K562 (cell line): ENCODE measurements around the gene HNRNPA3. TPM values are rescaled to one million over a fixed set of nuclear protein-coding genes. Genes with fewer than 3 reads are reported as not detected.

Experiments used
- ATAC-seq: fragments of 200-7000 bp; cut with Tn5 transposase; 3 replicates; pipeline ENCODE4 v1.9.1; 2020; ENCODE audit warnings: moderate library complexity
- BruUV-seq: library from RNA; stranded (reverse); fragments of 400-500 nt; replicated peaks from 2 replicates; lab custom pipeline; 2021; lab: Mats Ljungman, UMichigan
- CTCF ChIA-PET: fragments of 300-600 bp; formaldehyde crosslinking; extraction: SDS; loops from one replicate; lab custom pipeline; 2021; ENCODE audit warnings: low intra/inter-chr PET ratio; lab: Yijun Ruan, JAX
- POLR2A ChIA-PET: fragments of 300-600, 350-650 bp; sonication (Branson Sonifier 250); formaldehyde crosslinking; extraction: SDS; loops from one replicate; lab custom pipeline; 2021; ENCODE audit warnings: antibody characterized with exemption, inconsistent platforms; lab: Yijun Ruan, JAX
- DNase-seq, 4 experiments: peaks; one replicate each; pipeline versions ENCODE4 v3.0.0 to v3.0.0-alpha.2; 2011 to 2018; ENCODE audit warnings: low spot score in 3 of 4, mixed read lengths in 3 of 4; ENCODE audit errors: extremely low read depth in 1 of 4
- FAIRE-seq: peaks from 2 replicates; lab custom pipeline; 2011; peaks lifted over from hg19 to GRCh38; lab: Jason Lieb, UNC
- H2AFZ ChIP-seq: 2 replicates; pipeline ENCODE4 v1.6.0; 2011; ENCODE audit warnings: low read depth, low read length, control low read depth, inconsistent platforms
- H3K27ac ChIP-seq: fragments of 200-600 bp; 3 replicates; pipeline ENCODE4 v1.8.0; 2011; ENCODE audit warnings: low read depth, mild to moderate bottlenecking, control low read depth, inconsistent platforms, low read length, moderate library complexity, mixed read lengths; ENCODE audit errors: extremely low read depth
- H3K27me3 ChIP-seq, 2 experiments: fragments of 300-600 bp in 1 of 2; 2 replicates in 1 of 2; 3 replicates in 1 of 2; pipeline versions ENCODE4 v1.6.0 to v1.8.0; 2011; ENCODE audit warnings: inconsistent platforms in 2 of 2, low read length in 2 of 2, mild to moderate bottlenecking in 1 of 2, mixed read lengths in 1 of 2, moderate library complexity in 1 of 2; ENCODE audit not compliant: control insufficient read depth in 2 of 2, insufficient read depth in 2 of 2
- H3K36me3 ChIP-seq: fragments of 300-600 bp; 3 replicates; pipeline ENCODE4 v1.8.0; 2011; ENCODE audit warnings: mild to moderate bottlenecking, low read length, inconsistent platforms; ENCODE audit not compliant: control insufficient read depth, insufficient read depth
- H3K4me1 ChIP-seq, 2 experiments: fragments of 200-600 bp in 1 of 2; replicated peaks in 1 of 2; 2 replicates in 1 of 2; 3 replicates in 1 of 2; pipeline versions ENCODE4 v1.5.1 to v1.8.0; 2011; ENCODE audit warnings: inconsistent platforms in 2 of 2, low read length in 2 of 2, mild to moderate bottlenecking in 1 of 2, mixed read lengths in 1 of 2, moderate library complexity in 1 of 2; ENCODE audit not compliant: control insufficient read depth in 2 of 2, insufficient read depth in 2 of 2
- H3K4me2 ChIP-seq: 2 replicates; pipeline ENCODE4 v1.6.1; 2011; ENCODE audit warnings: low read length, control low read depth, inconsistent platforms, mixed read lengths; ENCODE audit not compliant: insufficient read depth
- H3K4me3 ChIP-seq: fragments of 200-600 bp; sonication (generic), shearing (Covaris generic); 2 replicates; pipeline ENCODE4 v1.5.1; 2016; ENCODE audit warnings: control low read depth, inconsistent platforms
- H3K79me2 ChIP-seq: fragments of 200-600 bp; 3 replicates; pipeline ENCODE4 v1.8.0; 2011; ENCODE audit warnings: low read length, inconsistent platforms; ENCODE audit not compliant: control insufficient read depth, insufficient read depth
- H3K9ac ChIP-seq, 2 experiments: 2 replicates each; pipeline versions ENCODE4 v1.6.0 to v1.6.1; 2011; ENCODE audit warnings: low read depth in 2 of 2, low read length in 2 of 2, control low read depth in 1 of 2, inconsistent platforms in 1 of 2, mild to moderate bottlenecking in 1 of 2, mixed read lengths in 1 of 2; ENCODE audit not compliant: insufficient read depth in 1 of 2
- H3K9me1 ChIP-seq: one replicate; pipeline ENCODE4 v1.6.0; 2011; ENCODE audit warnings: inconsistent platforms, mild to moderate bottlenecking, low read length, moderate library complexity; ENCODE audit not compliant: control insufficient read depth, insufficient read depth
- H3K9me3 ChIP-seq: replicated peaks from 2 replicates; pipeline ENCODE4 v1.5.1; 2011; ENCODE audit warnings: low read depth, low read length, inconsistent platforms; ENCODE audit not compliant: control insufficient read depth, insufficient read depth
- H4K20me1 ChIP-seq: replicated peaks from 2 replicates; pipeline ENCODE4 v1.6.1; 2011; ENCODE audit warnings: low read length, inconsistent platforms, mixed read lengths; ENCODE audit not compliant: control insufficient read depth, insufficient read depth
- CBFA2T3 ChIP-seq: fragments of 450-650 bp; IDR thresholded peaks from 2 replicates; pipeline ENCODE4 v1.6.1; 2017
- DLX4 ChIP-seq: fragments of 250-450 bp; sonication (Bioruptor Pico); IDR thresholded peaks from 2 replicates; pipeline ENCODE4 v1.6.1; 2021; ENCODE audit warnings: mild to moderate bottlenecking
- E2F3 ChIP-seq: fragments of 250-450 bp; sonication (Bioruptor Pico); IDR thresholded peaks from 2 replicates; pipeline ENCODE4 v1.4.0; 2020; ENCODE audit warnings: mild to moderate bottlenecking
- E2F6 ChIP-seq, 2 experiments: IDR thresholded peaks; 2 replicates each; pipeline ENCODE4 v1.6.1; 2011; ENCODE audit warnings: borderline replicate concordance in 1 of 2, control low read depth in 1 of 2, low read depth in 1 of 2, low read length in 1 of 2, mild to moderate bottlenecking in 1 of 2, mixed read lengths in 1 of 2, moderate library complexity in 1 of 2; ENCODE audit not compliant: insufficient read depth in 1 of 2, insufficient read length in 1 of 2, poor library complexity in 1 of 2, severe bottlenecking in 1 of 2; ENCODE audit errors: extremely low read depth in 1 of 2
- GTF2B ChIP-seq: IDR thresholded peaks from 2 replicates; pipeline ENCODE4 v1.6.1; 2011; ENCODE audit not compliant: insufficient read length; ENCODE audit errors: extremely low read depth
- ILF3 ChIP-seq: fragments of 450-650 bp; IDR thresholded peaks from 2 replicates; pipeline ENCODE4 v1.6.1; 2018; ENCODE audit warnings: antibody characterized with exemption, mild to moderate bottlenecking, moderate library complexity, borderline replicate concordance
- KLF1 ChIP-seq: fragments of 450-650 bp; IDR thresholded peaks from 2 replicates; pipeline ENCODE4 v1.6.1; 2016; ENCODE audit warnings: missing genetic modification characterization, missing compliant biosample characterization
- MNT ChIP-seq, 2 experiments: fragments of 450-650 bp; conservative IDR thresholded peaks; 2 replicates each; pipeline ENCODE4 v1.6.1; 2017; ENCODE audit warnings: mild to moderate bottlenecking in 2 of 2, moderate library complexity in 2 of 2
- PREB ChIP-seq: sonication (generic); formaldehyde crosslinking; IDR thresholded peaks from 2 replicates; pipeline ENCODE4 v1.8.1; 2023; ENCODE audit warnings: mild to moderate bottlenecking, missing genetic modification reagents
- PTBP1 ChIP-seq: fragments of 200-400 bp; formaldehyde crosslinking; IDR thresholded peaks from 2 replicates; pipeline ENCODE4 v1.6.1; 2017; ENCODE audit warnings: low read depth, low read length
- SRF ChIP-seq, 2 experiments: fragments of 250-450, 450-650 bp in 1 of 2; sonication (Bioruptor Pico) in 1 of 2; sonication (generic) in 1 of 2; formaldehyde crosslinking; IDR thresholded peaks; 2 replicates each; pipeline versions ENCODE4 v1.5.0 to v1.5.1; 2020 to 2022; ENCODE audit warnings: mild to moderate bottlenecking in 1 of 2, missing genetic modification reagents in 1 of 2
- TEAD1 ChIP-seq, 2 experiments: fragments of 450-650 bp in 1 of 2; sonication (generic) in 1 of 2; formaldehyde crosslinking; IDR thresholded peaks; 2 replicates each; pipeline versions ENCODE4 v1.4.0 to v1.8.0; 2020 to 2022; ENCODE audit warnings: mild to moderate bottlenecking in 2 of 2, missing genetic modification reagents in 1 of 2
- ZFX ChIP-seq: sonication (generic); formaldehyde crosslinking; IDR thresholded peaks from 2 replicates; pipeline ENCODE4 v1.8.0; 2022; ENCODE audit warnings: mild to moderate bottlenecking, missing genetic modification reagents, moderate library complexity
- ZNF511 ChIP-seq: sonication (generic); formaldehyde crosslinking; IDR thresholded peaks from 2 replicates; pipeline ENCODE4 v1.8.0; 2022; ENCODE audit warnings: mild to moderate bottlenecking, missing genetic modification reagents
- ZNF780A ChIP-seq: fragments of 250-450 bp; sonication (Bioruptor Pico); IDR thresholded peaks from 2 replicates; pipeline ENCODE4 v1.5.0; 2021; ENCODE audit warnings: mild to moderate bottlenecking
- WGBS: fragments of 100-300 bp; shearing (Covaris generic); methylation state at CpG from one replicate; pipeline ENCODE4 v1.1.6; 2016; ENCODE audit warnings: low coverage, mixed read lengths; ENCODE audit not compliant: insufficient coverage; ENCODE audit errors: missing lambda C conversion rate; 5-methylcytosine and 5-hydroxymethylcytosine counted together
- in situ Hi-C: fragments of 300-500 bp; cut with MboI; formaldehyde crosslinking; loops from 4 replicates; pipeline ENCODE4 v1.15.0; 2018; ENCODE audit warnings: inconsistent platforms, mixed read lengths
- intact Hi-C: fragments of 100-400 bp; cut with micrococcal nuclease; formaldehyde crosslinking; loops from 2 replicates; pipeline ENCODE4 v1.14.2; 2022
- polyA plus RNA-seq, 8 experiments: library from polyadenylated mRNA; depleted of rRNA in 4 of 8; stranded (reverse) in 5 of 8; unstranded in 3 of 8; fragments of >200 nt; fragmentation: Nextera tagmentation in 2 of 8; fragmentation: Illumina TruSeq in 1 of 8; extraction: Ambion mirVana in 2 of 8; extraction: Trizol in 1 of 8; gene quantifications; 2 replicates each; pipeline versions ENCODE4 v1.2.1 to v1.2.3, GENCODE V29; 2011 to 2014; ENCODE audit warnings: inconsistent platforms in 1 of 8, missing spikeins in 1 of 8
- total RNA-seq, 7 experiments: library from RNA; depleted of rRNA in 6 of 7; stranded (reverse); fragments of >200 nt in 6 of 7; fragmentation: Illumina TruSeq in 2 of 7; extraction: Trizol in 2 of 7; gene quantifications; 2 replicates each; pipeline versions ENCODE4 v1.2.1 to v1.2.3, GENCODE V29; 2011 to 2021; ENCODE audit warnings: low replicate concordance in 1 of 7

The HNRNPA3 gene
- total and polyA plus RNA-seq, 9 of the 15 experiments (the other 6 are each of a cell fraction or from before 2014, with no cell fraction given): 72.8 to 428 (median 192) TPM

- Histone ChIP-seq H3K9me1 (peaks cover 10% of the 10 kb centered on the region), H3K4me3 (no peak overlapping the region), H3K4me2 (peak overlapping the region; percentile 33), H4K20me1 (peaks cover 55% of the 10 kb centered on the region), H3K27me3 (no peaks in the 10 kb centered on the region), H3K27ac (peak overlapping the region; percentile 52; the same call in 1 of the 3 replicates), H2AFZ (no peak overlapping the region), H3K79me2 (peaks cover 100% of the 10 kb centered on the region), H3K9me3 (peaks cover 18% of the 10 kb centered on the region), H3K4me1 (peaks cover 32 to 72% of the 10 kb centered on the region in 2 experiments), H3K9ac (peak overlapping the region in 1 of 2 experiments; percentile 70; a peak in 1 of 4 replicates), H3K36me3 (peaks cover 73% of the 10 kb centered on the region)
- in situ Hi-C loops (loop anchor here (5.0 kb wide), 1 partner anchor 90 kb away; no protein-coding TSS in a partner anchor), intact Hi-C loops (no loop called here)
- WGBS: 17% methylated on average over 5 of the region's 5 CpGs
- CTCF ChIA-PET: no interaction called here
- POLR2A ChIA-PET: interaction anchor here (0.6 to 10.9 kb wide), 7 partner anchors 6 to 53 kb away, joined by 3 to 199 read pairs (median 4); partner anchors contain the start of gene NFE2L2
- no TSS peak for BruUV-seq
- no peak for FAIRE-seq
- DNase-seq: peak in 1 of 4 experiments; percentile 59
- 0 out of 3 replicates have a peak, but pooled peaks have one; percentile 2 for ATAC-seq
- TF ChIP-seq PTBP1 (0 out of 2 replicates have a peak, but pooled peaks have one; percentile 12), ZNF511 (CRISPR knock-in tag) (no peak), ZFX (CRISPR knock-in tag) (no peak), GTF2B (no peak), KLF1 (tag) (0 out of 2 replicates have a peak, but pooled peaks have one; percentile 34), PREB (CRISPR knock-in tag) (0 out of 2 replicates have a peak, but pooled peaks have one; percentile 23), DLX4 (CRISPR knock-in tag) (no peak), E2F3 (CRISPR knock-in tag) (no peak), MNT (conservative IDR thresholded peaks at IDR 0.05) (0 out of 4 replicates have a peak, but pooled peaks of 1 of the 2 experiments have one; percentile 1), E2F6 (IDR thresholded peaks at IDR 0.05; ENCODE audit: borderline replicate concordance in 1 of 2, extremely low read depth in 1 of 2, insufficient read depth in 1 of 2, insufficient read length in 1 of 2, low read depth in 1 of 2, low read length in 1 of 2, poor library complexity in 1 of 2, severe bottlenecking in 1 of 2) (peak in 1 of 2 experiments; percentile 35), ZNF780A (CRISPR knock-in tag) (no peak), CBFA2T3 (peak; percentile 17; the same call in 1 of the 2 replicates), ILF3 (no peak), TEAD1 (CRISPR knock-in tag; IDR thresholded peaks at IDR 0.05) (0 out of 4 replicates have a peak, but pooled peaks of 1 of the 2 experiments have one; percentile 11), SRF (CRISPR knock-in tag; IDR thresholded peaks at IDR 0.05) (0 out of 4 replicates have a peak, but pooled peaks of 1 of the 2 experiments have one; percentile 21)
Measured at GRCh38 chr2:177257471-177257870, 44.9 kb downstream of the HNRNPA3 start.
